Measurements from ENCODE around the gene WWOX. TPM values are rescaled to one million over a fixed set of nuclear protein-coding genes. Genes with fewer than 3 reads are reported as not detected.

The WWOX gene
- total and polyA plus RNA-seq, 2 donors (not counting 1 experiment from before 2014, with no cell fraction given): 10.5 to 42.3 TPM

GRCh38 chr16:79003026-79003609 is 903.7 kb downstream of the WWOX start:
- H3K36me3 ChIP-seq (replicated peaks in 1 of 2; ENCODE audit: control extremely low read depth in 1 of 2, control insufficient read depth in 1 of 2, extremely low read depth in 1 of 2, insufficient read depth in 2 of 2, low read length in 1 of 2): no peaks in the 10 kb centered on the region
- H3K4me3 ChIP-seq (ENCODE audit: control extremely low read depth in 1 of 5, extremely low read depth in 1 of 5, insufficient read depth in 1 of 5, low read depth in 2 of 5, low read length in 4 of 5): no peak overlapping the region
- 100% methylated on average over 3 of the region's 7 CpGs for WGBS (ENCODE audit: insufficient coverage)
- no peak for TF ChIP-seq EZH2 (IDR thresholded peaks at IDR 0.05; ENCODE audit: borderline replicate concordance, insufficient read depth, low read depth, low read length, poor library complexity, severe bottlenecking)
- H3K4me2 ChIP-seq (replicated peaks; ENCODE audit: low read depth, low read length, poor library complexity, severe bottlenecking): no peak overlapping the region
- ATAC-seq (ENCODE audit: low read depth) (no peak), DNase-seq (no peak)
- POLR2A ChIA-PET: no interaction called here
- H3K4me1 Mint-ChIP-seq: no peaks in the 10 kb centered on the region
- intact Hi-C loops (cut with micrococcal nuclease): no loop called here
- peaks cover 0 to 3% (median 0%) of the 10 kb centered on the region in 3 donors for H3K9me3 ChIP-seq (ENCODE audit: control extremely low read depth in 1 of 3, control insufficient read depth in 2 of 3, insufficient read depth in 1 of 3, low read length in 2 of 3)
- no peaks in the 10 kb centered on the region for H3K9me3 Mint-ChIP-seq (ENCODE audit: insufficient read depth)
- no peak overlapping the region for H3K9ac ChIP-seq (ENCODE audit: low read length)
- no peaks in the 10 kb centered on the region for H4K20me1 ChIP-seq (ENCODE audit: control insufficient read depth, insufficient read depth, low read length, poor library complexity, severe bottlenecking)
- H2AFZ ChIP-seq (ENCODE audit: insufficient read depth, low read depth, low read length, poor library complexity, severe bottlenecking): no peak overlapping the region
- peaks cover 0 to 2% (median 0%) of the 10 kb centered on the region in 4 experiments for H3K27me3 ChIP-seq (replicated peaks in 1 of 4; ENCODE audit: control extremely low read depth in 1 of 4, control insufficient read depth in 3 of 4, insufficient read depth in 4 of 4, low read length in 3 of 4)
- no peak overlapping the region for H3K4me3 Mint-ChIP-seq
- no peaks in the 10 kb centered on the region for H3K27me3 Mint-ChIP-seq
- CTCF ChIA-PET: no interaction called here
- no peaks in the 10 kb centered on the region for H3K79me2 ChIP-seq (ENCODE audit: control insufficient read depth, insufficient read depth, low read length)
- H3K27ac ChIP-seq (ENCODE audit: low read length in 2 of 2): no peak overlapping the region
- no peak overlapping the region for H3K27ac Mint-ChIP-seq
- no peaks in the 10 kb centered on the region for H3K4me1 ChIP-seq (ENCODE audit: control insufficient read depth in 2 of 2, insufficient read depth in 2 of 2, low read length in 2 of 2)

GRCh38 chr16:79004309-79004708 is 904.9 kb downstream of the WWOX start:
- no peaks in the 10 kb centered on the region for H4K20me1 ChIP-seq (ENCODE audit: control insufficient read depth, insufficient read depth, low read length, poor library complexity, severe bottlenecking)
- Mint-ChIP-seq H3K9me3 (ENCODE audit: insufficient read depth) (no peaks in the 10 kb centered on the region), H3K27ac (no peak overlapping the region), H3K27me3 (no peaks in the 10 kb centered on the region), H3K4me1 (no peaks in the 10 kb centered on the region), H3K4me3 (no peak overlapping the region)
- intact Hi-C loops (cut with micrococcal nuclease): no loop called here
- DNase-seq (no peak), ATAC-seq (ENCODE audit: low read depth) (no peak)
- no peak overlapping the region for H3K4me3 ChIP-seq (ENCODE audit: control extremely low read depth in 1 of 5, extremely low read depth in 1 of 5, insufficient read depth in 1 of 5, low read depth in 2 of 5, low read length in 4 of 5)
- no peak overlapping the region for H3K4me2 ChIP-seq (replicated peaks; ENCODE audit: low read depth, low read length, poor library complexity, severe bottlenecking)
- H3K27me3 ChIP-seq (replicated peaks in 1 of 4; ENCODE audit: control extremely low read depth in 1 of 4, control insufficient read depth in 3 of 4, insufficient read depth in 4 of 4, low read length in 3 of 4): peaks cover 0 to 2% (median 0%) of the 10 kb centered on the region in 4 experiments
- H3K79me2 ChIP-seq (ENCODE audit: control insufficient read depth, insufficient read depth, low read length): no peaks in the 10 kb centered on the region
- no peak overlapping the region for H3K9ac ChIP-seq (ENCODE audit: low read length)
- no peaks in the 10 kb centered on the region for H3K36me3 ChIP-seq (replicated peaks in 1 of 2; ENCODE audit: control extremely low read depth in 1 of 2, control insufficient read depth in 1 of 2, extremely low read depth in 1 of 2, insufficient read depth in 2 of 2, low read length in 1 of 2)
- TF ChIP-seq EZH2 (IDR thresholded peaks at IDR 0.05; ENCODE audit: borderline replicate concordance, insufficient read depth, low read depth, low read length, poor library complexity, severe bottlenecking): no peak
- TF ChIP-seq, protein P1, sequence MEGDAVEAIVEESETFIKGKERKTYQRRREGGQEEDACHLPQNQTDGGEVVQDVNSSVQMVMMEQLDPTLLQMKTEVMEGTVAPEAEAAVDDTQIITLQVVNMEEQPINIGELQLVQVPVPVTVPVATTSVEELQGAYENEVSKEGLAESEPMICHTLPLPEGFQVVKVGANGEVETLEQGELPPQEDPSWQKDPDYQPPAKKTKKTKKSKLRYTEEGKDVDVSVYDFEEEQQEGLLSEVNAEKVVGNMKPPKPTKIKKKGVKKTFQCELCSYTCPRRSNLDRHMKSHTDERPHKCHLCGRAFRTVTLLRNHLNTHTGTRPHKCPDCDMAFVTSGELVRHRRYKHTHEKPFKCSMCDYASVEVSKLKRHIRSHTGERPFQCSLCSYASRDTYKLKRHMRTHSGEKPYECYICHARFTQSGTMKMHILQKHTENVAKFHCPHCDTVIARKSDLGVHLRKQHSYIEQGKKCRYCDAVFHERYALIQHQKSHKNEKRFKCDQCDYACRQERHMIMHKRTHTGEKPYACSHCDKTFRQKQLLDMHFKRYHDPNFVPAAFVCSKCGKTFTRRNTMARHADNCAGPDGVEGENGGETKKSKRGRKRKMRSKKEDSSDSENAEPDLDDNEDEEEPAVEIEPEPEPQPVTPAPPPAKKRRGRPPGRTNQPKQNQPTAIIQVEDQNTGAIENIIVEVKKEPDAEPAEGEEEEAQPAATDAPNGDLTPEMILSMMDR (IDR thresholded peaks at IDR 0.05): no peak
- H3K9me3 ChIP-seq (ENCODE audit: control extremely low read depth in 1 of 3, control insufficient read depth in 2 of 3, insufficient read depth in 1 of 3, low read length in 2 of 3): peaks cover 0 to 3% (median 0%) of the 10 kb centered on the region in 3 donors
- 98% methylated on average over 8 of the region's 12 CpGs for WGBS (ENCODE audit: insufficient coverage)
- ChIA-PET POLR2A (no interaction called here), CTCF (no interaction called here)
- no peak overlapping the region for H2AFZ ChIP-seq (ENCODE audit: insufficient read depth, low read depth, low read length, poor library complexity, severe bottlenecking)
- no peak overlapping the region for H3K27ac ChIP-seq (ENCODE audit: low read length in 2 of 2)
- no peaks in the 10 kb centered on the region for H3K4me1 ChIP-seq (ENCODE audit: control insufficient read depth in 2 of 2, insufficient read depth in 2 of 2, low read length in 2 of 2)
